B cell (primary cell): Measurements from ENCODE around the gene KRT33A. TPM values are rescaled to one million over a fixed set of nuclear protein-coding genes. Genes with fewer than 3 reads are reported as not detected.

Source experiments
- ATAC-seq: fragments of 200-7000 bp; cut with Tn5 transposase; one replicate; pipeline ENCODE4 v1.10.0; 2021; ENCODE audit warnings: low read depth, mild to moderate bottlenecking, moderate number of reproducible peaks, moderate library complexity
- CTCF ChIA-PET: fragments of 350-600 bp; sonication (Branson Sonifier 250); formaldehyde crosslinking; loops from one replicate; lab custom pipeline; 2021; ENCODE audit warnings: antibody characterized with exemption, inconsistent platforms; lab: Charles Lee
- POLR2A ChIA-PET: fragments of 350-600 bp; sonication (Branson Sonifier 250); formaldehyde crosslinking; loops from one replicate; lab custom pipeline; 2021; ENCODE audit warnings: antibody characterized with exemption; lab: Charles Lee
- DNase-seq: peaks from one replicate; pipeline ENCODE4 v3.0.0; 2013
- H2AFZ ChIP-seq: 2 replicates; pipeline ENCODE4 v1.6.1; 2012; ENCODE audit warnings: mild to moderate bottlenecking, low read depth, low read length; ENCODE audit not compliant: insufficient read depth, poor library complexity, severe bottlenecking
- H3K27ac ChIP-seq, 2 donors: 1 replicate in 1 of 2; 2 replicates in 1 of 2; pipeline ENCODE4 v1.5.1; 2012 to 2013; ENCODE audit warnings: low read length in 2 of 2, mild to moderate bottlenecking in 2 of 2, moderate library complexity in 1 of 2
- H3K27me3 ChIP-seq, 4 experiments: fragments of 200-600 bp in 1 of 4; sonication (generic) in 1 of 4; replicated peaks in 1 of 4; 1 replicate in 2 of 4; 2 replicates in 2 of 4; pipeline versions ENCODE4 v1.6.1 to v1.7.0; 2013 to 2016; ENCODE audit warnings: low read length in 3 of 4, mild to moderate bottlenecking in 2 of 4, mixed read lengths in 1 of 4, moderate library complexity in 1 of 4; ENCODE audit not compliant: insufficient read depth in 4 of 4, control insufficient read depth in 3 of 4; ENCODE audit errors: control extremely low read depth in 1 of 4
- H3K36me3 ChIP-seq, 2 experiments: replicated peaks in 1 of 2; 1 replicate in 1 of 2; 2 replicates in 1 of 2; pipeline versions ENCODE4 v1.6.1 to v1.7.1; 2013; ENCODE audit warnings: low read length in 1 of 2; ENCODE audit not compliant: insufficient read depth in 2 of 2, control insufficient read depth in 1 of 2; ENCODE audit errors: control extremely low read depth in 1 of 2, extremely low read depth in 1 of 2
- H3K4me1 ChIP-seq, 2 donors: fragments of 200-600 bp in 1 of 2; sonication (generic) in 1 of 2; 1 replicate in 1 of 2; 2 replicates in 1 of 2; pipeline versions ENCODE4 v1.5.1 to v1.6.1; 2013 to 2017; ENCODE audit warnings: low read length in 2 of 2; ENCODE audit not compliant: control insufficient read depth in 2 of 2, insufficient read depth in 2 of 2
- H3K4me2 ChIP-seq: replicated peaks from 2 replicates; pipeline ENCODE3; 2012; ENCODE audit warnings: mild to moderate bottlenecking, low read depth, low read length; ENCODE audit not compliant: poor library complexity, severe bottlenecking
- H3K4me3 ChIP-seq, 5 experiments: fragments of 200-600 bp in 1 of 5; sonication (generic) in 1 of 5; 1 replicate in 3 of 5; 2 replicates in 2 of 5; pipeline versions ENCODE4 v1.5.1 to v1.7.0; 2011 to 2016; ENCODE audit warnings: low read length in 4 of 5, mild to moderate bottlenecking in 4 of 5, low read depth in 2 of 5, control low read depth in 1 of 5, moderate library complexity in 1 of 5; ENCODE audit not compliant: insufficient read depth in 1 of 5; ENCODE audit errors: control extremely low read depth in 1 of 5, extremely low read depth in 1 of 5
- H3K79me2 ChIP-seq: fragments of 200-600 bp; sonication (generic); one replicate; pipeline ENCODE4 v1.6.0; 2016; ENCODE audit warnings: low read length; ENCODE audit not compliant: control insufficient read depth, insufficient read depth
- H3K9ac ChIP-seq: fragments of 200-600 bp; sonication (generic); 2 replicates; pipeline ENCODE4 v1.6.1; 2017; ENCODE audit warnings: mild to moderate bottlenecking, low read length, moderate library complexity
- H3K9me3 ChIP-seq, 3 donors: one replicate each; pipeline versions ENCODE4 v1.6.1 to v1.7.1; 2013; ENCODE audit warnings: low read length in 2 of 3; ENCODE audit not compliant: control insufficient read depth in 2 of 3, insufficient read depth in 1 of 3; ENCODE audit errors: control extremely low read depth in 1 of 3
- H4K20me1 ChIP-seq: 2 replicates; pipeline ENCODE4 v1.6.0; 2012; ENCODE audit warnings: mild to moderate bottlenecking, low read length; ENCODE audit not compliant: insufficient read depth, control insufficient read depth, poor library complexity, severe bottlenecking
- H3K27ac Mint-ChIP-seq: one replicate; pipeline ENCODE4 v1.8.0; 2021; ENCODE audit warnings: mixed read lengths
- H3K27me3 Mint-ChIP-seq: one replicate; pipeline ENCODE4 v1.8.0; 2021; ENCODE audit warnings: mixed read lengths
- H3K4me1 Mint-ChIP-seq: one replicate; pipeline ENCODE4 v1.8.0; 2021; ENCODE audit warnings: mixed read lengths
- H3K4me3 Mint-ChIP-seq: one replicate; pipeline ENCODE4 v1.8.0; 2021; ENCODE audit warnings: mixed read lengths
- H3K9me3 Mint-ChIP-seq: one replicate; pipeline ENCODE4 v1.8.0; 2022; ENCODE audit warnings: mixed read lengths; ENCODE audit not compliant: insufficient read depth
- EZH2 ChIP-seq: IDR thresholded peaks from 2 replicates; pipeline ENCODE4 v1.6.1; 2012; ENCODE audit warnings: borderline replicate concordance, low read depth, mild to moderate bottlenecking, moderate library complexity, low read length; ENCODE audit not compliant: insufficient read depth, poor library complexity, severe bottlenecking
- WGBS: methylation state at CpG from one replicate; pipeline ENCODE4 v1.1.5; 2013; ENCODE audit warnings: missing lambda C conversion rate; ENCODE audit not compliant: insufficient coverage; 5-methylcytosine and 5-hydroxymethylcytosine counted together
- intact Hi-C: fragments of 100-400 bp; cut with micrococcal nuclease; formaldehyde crosslinking; loops from one replicate; pipeline ENCODE4 v1.10.0; 2022
- polyA plus RNA-seq: library from polyadenylated mRNA; depleted of rRNA; stranded (reverse); fragments of >200 nt; gene quantifications from 2 replicates; pipeline ENCODE4 v1.2.3, GENCODE V29; 2012
- total RNA-seq, 2 donors: library from RNA; stranded (reverse); fragments of 120-200 nt in 1 of 2; gene quantifications; 1 replicate in 1 of 2; 2 replicates in 1 of 2; pipeline versions ENCODE4 v1.2.3 to v1.2.4, GENCODE V29; 2013 to 2022
- TF ChIP-seq, protein P1 (sequence below): fragments of 200-600 bp; IDR thresholded peaks from one replicate; pipeline ENCODE4 v1.8.0; 2022; ENCODE audit warnings: antibody characterized with exemption, mild to moderate bottlenecking

Gene KRT33A
- total and polyA plus RNA-seq, 2 donors (not counting 1 experiment from before 2014, with no cell fraction given), result not detected

DNA sequence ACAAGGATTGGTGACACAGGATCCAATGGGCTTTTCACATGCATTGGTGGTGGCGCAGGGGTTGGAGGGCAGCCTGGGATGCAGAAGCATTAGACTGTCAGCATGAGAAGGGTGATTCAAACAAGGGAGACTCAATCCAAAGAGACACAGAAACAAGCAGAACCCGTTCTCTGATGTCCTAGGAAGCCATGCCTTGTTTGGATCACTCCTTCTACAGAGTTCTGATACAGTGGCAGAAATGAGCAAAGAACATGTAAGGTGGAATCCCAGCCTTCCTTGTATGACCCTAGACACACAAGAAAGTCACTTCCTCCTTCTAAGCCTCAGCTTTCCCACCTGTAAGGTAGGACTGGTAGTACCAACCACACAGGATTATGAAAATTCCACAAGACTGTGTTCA is 13.3 kb upstream of the KRT33A start:
- H3K36me3 ChIP-seq, result no peaks in the 10 kb centered on the region
- no peak overlapping the region for H3K9ac ChIP-seq
- peaks cover 0 to 9% (median 0%) of the 10 kb centered on the region in 4 experiments for H3K27me3 ChIP-seq
- WGBS, result 81% methylated on average over 2 of the region's 2 CpGs
- no peak overlapping the region for H2AFZ ChIP-seq
- no peak overlapping the region for H3K4me3 Mint-ChIP-seq
- H3K4me2 ChIP-seq, result no peak overlapping the region
- no peaks in the 10 kb centered on the region for H3K79me2 ChIP-seq
- H3K4me1 Mint-ChIP-seq, result no peaks in the 10 kb centered on the region
- TF ChIP-seq EZH2, result no peak
- TF ChIP-seq, protein P1, sequence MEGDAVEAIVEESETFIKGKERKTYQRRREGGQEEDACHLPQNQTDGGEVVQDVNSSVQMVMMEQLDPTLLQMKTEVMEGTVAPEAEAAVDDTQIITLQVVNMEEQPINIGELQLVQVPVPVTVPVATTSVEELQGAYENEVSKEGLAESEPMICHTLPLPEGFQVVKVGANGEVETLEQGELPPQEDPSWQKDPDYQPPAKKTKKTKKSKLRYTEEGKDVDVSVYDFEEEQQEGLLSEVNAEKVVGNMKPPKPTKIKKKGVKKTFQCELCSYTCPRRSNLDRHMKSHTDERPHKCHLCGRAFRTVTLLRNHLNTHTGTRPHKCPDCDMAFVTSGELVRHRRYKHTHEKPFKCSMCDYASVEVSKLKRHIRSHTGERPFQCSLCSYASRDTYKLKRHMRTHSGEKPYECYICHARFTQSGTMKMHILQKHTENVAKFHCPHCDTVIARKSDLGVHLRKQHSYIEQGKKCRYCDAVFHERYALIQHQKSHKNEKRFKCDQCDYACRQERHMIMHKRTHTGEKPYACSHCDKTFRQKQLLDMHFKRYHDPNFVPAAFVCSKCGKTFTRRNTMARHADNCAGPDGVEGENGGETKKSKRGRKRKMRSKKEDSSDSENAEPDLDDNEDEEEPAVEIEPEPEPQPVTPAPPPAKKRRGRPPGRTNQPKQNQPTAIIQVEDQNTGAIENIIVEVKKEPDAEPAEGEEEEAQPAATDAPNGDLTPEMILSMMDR, result no peak
- DNase-seq (no peak), ATAC-seq (no peak)
- peaks cover 31% of the 10 kb centered on the region for H3K27me3 Mint-ChIP-seq
- H3K4me1 ChIP-seq, result no peaks in the 10 kb centered on the region
- H4K20me1 ChIP-seq, result no peaks in the 10 kb centered on the region
- intact Hi-C loops, result no loop called here
- H3K27ac Mint-ChIP-seq, result peak overlapping the region; percentile 46
- no peak overlapping the region for H3K4me3 ChIP-seq
- ChIA-PET CTCF (no interaction called here), POLR2A (no interaction called here)
- H3K9me3 Mint-ChIP-seq, result no peaks in the 10 kb centered on the region
- peaks cover 0 to 3% (median 0%) of the 10 kb centered on the region in 3 donors for H3K9me3 ChIP-seq
- no peak overlapping the region for H3K27ac ChIP-seq

DNA sequence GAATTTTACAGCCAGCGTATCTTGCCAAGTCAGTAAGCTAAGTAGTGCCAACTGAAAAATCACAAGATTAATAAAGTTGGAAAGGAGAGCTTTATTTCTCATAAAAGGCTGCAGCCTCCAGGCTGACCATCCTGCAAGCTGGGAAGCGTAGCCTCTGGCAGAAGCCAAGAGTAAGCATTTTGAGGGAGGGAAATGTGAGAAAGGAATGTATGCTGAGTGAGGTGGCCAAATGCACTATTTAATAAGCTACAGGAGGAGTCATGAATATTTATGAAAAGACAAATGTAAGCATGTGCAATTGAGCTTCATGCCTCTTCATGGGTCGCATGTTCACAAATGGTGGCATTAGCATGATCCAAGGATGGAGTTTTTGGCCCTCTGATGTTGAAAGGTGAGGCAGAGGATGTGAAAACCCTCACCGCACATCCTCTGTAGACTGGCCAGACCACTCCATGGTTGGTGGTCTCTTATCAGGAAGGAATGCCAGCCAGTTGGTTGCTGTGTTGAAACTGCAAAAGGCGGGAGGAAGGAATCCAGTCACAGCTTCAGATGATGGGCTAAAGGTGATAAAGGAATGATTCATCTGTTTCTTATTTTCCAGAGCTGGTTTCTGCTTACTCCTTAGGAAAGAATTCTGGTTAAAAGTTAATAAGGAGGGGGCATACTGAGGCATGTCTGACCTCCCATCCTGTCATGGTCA is 9.8 kb upstream of the KRT33A start:
- Histone ChIP-seq H3K4me2 (no peak overlapping the region), H3K27me3 (peaks cover 0 to 12% (median 0%) of the 10 kb centered on the region in 4 experiments), H3K36me3 (no peaks in the 10 kb centered on the region), H3K79me2 (no peaks in the 10 kb centered on the region), H4K20me1 (no peaks in the 10 kb centered on the region), H3K4me1 (no peaks in the 10 kb centered on the region), H3K9me3 (peaks cover 0 to 3% (median 0%) of the 10 kb centered on the region in 3 donors), H3K27ac (no peak overlapping the region), H3K4me3 (no peak overlapping the region), H2AFZ (no peak overlapping the region), H3K9ac (no peak overlapping the region)
- peaks cover 38% of the 10 kb centered on the region for H3K27me3 Mint-ChIP-seq
- CTCF ChIA-PET, result interaction anchor here (0.5 kb wide), 1 partner anchor 741 kb away, joined by 3 read pairs; no protein-coding TSS in a partner anchor
- no peak for DNase-seq
- no peak for TF ChIP-seq EZH2
- TF ChIP-seq, protein P1, result no peak
- H3K9me3 Mint-ChIP-seq, result peaks cover 3% of the 10 kb centered on the region
- intact Hi-C loops, result no loop called here
- H3K4me1 Mint-ChIP-seq, result no peaks in the 10 kb centered on the region
- ATAC-seq, result no peak
- no peak overlapping the region for H3K4me3 Mint-ChIP-seq
- no peak overlapping the region for H3K27ac Mint-ChIP-seq
- 88% methylated on average over 4 of the region's 5 CpGs for WGBS
- POLR2A ChIA-PET, result no interaction called here
